Astrocyte of the hippocampus (primary cell): ENCODE measurements around the gene NHERF2.

Source experiments
- DNase-seq: peaks from one replicate; pipeline ENCODE4 v3.0.0; 2011; ENCODE audit warnings: low read depth, low spot score

Gene NHERF2

DNA sequence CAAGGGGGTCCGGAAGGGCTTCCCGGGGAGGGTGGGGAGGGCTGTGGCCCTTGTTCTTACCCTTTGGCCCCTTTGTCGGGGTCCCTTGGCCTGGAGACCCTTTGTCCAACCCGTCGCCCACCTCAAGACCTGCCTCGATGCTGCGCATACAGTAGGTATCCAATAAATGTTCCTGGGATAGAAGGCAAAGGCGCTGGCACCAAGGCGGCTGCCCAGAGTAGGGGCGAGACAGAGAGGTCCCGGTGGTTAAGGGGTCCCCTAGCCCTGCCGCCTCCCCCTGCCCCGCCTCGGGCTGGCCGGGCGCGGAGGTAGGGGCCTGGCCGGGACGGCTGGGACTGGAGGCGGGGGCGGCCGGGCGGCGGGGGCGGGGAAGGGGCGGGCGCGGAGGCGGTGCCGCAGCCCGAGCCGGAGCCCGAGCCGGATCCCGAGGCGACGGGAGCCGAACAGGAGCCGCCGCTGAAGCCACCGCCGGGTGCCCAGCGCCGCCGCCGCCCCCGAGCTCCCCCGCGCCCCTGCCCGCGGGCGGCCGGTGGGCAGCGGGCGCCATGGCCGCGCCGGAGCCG, at the start of gene NHERF2:
NHERF2 (plus strand) TSS at position 442 of the 563 bp plus-strand sequence; CDS start at position 546, 104 bp downstream.
- DNase-seq: peak; percentile 69

DNA sequence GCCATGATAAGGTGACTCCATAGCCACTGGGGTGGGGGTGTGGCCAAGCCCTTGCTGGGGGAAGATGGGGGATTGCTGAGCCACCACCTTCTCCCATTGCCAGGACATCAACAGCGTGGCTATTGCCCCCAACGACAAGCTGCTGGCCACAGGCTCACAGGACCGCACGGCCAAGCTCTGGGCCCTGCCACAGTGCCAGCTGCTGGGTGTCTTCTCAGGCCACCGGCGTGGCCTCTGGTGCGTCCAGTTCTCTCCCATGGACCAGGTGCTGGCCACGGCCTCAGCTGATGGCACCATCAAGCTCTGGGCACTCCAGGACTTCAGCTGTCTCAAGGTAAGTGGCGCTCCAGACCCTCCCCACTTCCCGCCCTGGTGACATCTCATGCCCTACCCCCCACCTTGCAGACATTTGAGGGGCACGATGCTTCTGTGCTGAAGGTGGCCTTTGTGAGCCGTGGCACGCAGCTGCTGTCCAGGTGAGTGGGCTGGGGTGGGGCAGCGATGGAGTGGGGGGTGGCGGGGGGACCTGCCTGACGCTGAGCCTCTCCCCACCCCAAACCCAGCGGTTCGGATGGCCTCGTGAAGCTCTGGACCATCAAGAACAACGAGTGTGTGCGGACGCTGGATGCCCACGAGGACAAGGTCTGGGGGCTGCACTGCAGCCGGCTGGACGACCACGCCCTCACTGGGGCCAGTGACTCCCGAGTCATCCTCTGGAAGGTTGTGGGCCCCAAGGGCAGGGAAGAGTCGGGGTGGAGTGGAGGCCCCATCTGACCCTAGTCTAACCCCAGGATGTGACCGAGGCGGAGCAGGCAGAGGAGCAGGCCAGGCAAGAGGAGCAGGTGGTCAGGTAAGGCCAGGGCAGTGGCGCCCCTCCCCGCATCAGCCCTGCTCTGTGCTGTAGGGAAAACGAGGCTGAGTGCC, 49.5 kb upstream of the NHERF2 start:
- no peak for DNase-seq

DNA sequence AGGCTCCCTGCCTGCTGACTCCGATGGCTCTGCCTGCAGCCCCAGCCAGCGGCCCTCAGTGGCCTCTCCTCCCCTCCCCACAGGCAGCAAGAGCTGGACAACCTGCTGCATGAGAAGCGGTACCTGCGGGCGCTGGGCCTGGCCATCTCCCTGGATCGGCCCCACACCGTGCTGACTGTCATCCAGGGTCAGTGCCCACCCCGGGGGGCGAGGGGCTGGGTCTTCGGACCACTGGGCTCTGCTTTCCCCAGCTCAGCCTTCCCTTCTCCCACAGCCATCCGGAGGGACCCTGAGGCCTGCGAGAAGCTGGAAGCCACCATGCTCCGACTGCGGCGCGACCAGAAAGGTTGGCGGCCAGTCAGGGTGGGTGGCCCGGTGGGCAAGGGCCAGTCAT, 48.8 kb upstream of the NHERF2 start:
- DNase-seq: no peak

DNA sequence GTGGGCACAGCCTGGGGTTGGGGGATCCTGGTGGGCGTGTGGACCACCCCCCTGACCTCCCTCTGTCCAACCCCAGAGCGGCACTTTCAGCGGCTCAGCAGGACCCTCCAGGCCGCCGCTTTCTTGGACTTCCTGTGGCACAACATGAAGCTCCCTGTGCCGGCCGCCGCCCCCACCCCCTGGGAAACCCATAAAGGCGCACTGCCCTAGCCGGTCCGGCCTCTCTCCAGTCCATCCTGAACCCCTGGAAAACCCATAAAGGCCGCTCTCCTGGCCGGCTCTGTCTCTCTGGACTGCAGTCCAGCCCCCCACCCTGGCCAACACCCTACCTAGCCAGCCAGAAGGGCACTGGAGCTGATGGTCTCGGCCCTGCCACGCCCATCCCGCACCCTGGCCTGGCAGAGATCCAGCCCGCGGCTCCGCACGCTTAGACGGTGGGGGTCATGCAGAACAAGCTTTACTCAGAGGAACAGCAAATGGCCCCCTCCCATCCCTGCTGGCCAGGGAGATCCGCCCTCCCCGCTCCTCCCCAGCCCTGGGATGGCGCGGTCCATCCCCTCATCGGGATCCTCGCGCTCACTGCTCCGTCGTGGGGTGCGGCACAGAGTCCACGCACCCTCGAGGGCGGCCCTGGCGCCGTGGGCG, 48.1 kb upstream of the NHERF2 start:
- no peak for DNase-seq

DNA sequence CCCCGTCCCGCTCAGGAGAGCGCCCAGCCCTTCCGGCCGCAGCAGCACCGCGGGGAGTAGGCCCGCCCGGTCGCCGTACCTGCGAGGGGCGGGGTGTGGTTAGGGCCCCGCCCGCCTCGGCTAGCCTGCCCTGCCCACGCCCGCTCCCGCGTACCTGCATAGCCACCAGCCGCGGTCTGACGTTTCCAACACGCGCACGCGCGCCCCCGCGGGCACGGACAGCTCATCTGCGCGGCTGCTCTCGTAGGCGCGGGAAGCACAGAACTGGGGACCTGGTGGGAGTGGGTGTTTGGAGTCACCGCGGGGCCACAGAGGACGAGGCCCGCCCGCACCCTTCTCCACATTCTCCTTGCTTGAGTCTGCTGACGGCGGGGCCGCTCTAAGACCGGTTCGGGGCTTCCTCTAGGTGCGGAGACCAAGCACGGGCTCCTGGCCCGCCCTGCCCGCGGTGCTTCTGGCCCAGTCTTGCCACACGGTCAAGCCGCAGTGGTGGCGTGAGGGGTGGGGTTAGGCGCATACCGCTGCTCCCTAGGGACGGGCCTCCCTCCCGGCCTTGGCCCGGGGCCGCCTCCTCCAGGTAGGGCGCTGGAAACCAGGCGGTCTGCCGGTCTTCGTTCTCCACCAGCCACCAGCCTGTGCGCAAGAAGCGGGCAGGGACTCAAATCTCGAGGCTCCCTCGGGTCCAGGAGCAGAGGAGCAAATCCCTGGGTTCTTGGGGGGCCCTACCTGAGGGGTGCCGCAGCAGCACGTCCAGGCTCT, 47.3 kb upstream of the NHERF2 start:
- peak; percentile 25 for DNase-seq

DNA sequence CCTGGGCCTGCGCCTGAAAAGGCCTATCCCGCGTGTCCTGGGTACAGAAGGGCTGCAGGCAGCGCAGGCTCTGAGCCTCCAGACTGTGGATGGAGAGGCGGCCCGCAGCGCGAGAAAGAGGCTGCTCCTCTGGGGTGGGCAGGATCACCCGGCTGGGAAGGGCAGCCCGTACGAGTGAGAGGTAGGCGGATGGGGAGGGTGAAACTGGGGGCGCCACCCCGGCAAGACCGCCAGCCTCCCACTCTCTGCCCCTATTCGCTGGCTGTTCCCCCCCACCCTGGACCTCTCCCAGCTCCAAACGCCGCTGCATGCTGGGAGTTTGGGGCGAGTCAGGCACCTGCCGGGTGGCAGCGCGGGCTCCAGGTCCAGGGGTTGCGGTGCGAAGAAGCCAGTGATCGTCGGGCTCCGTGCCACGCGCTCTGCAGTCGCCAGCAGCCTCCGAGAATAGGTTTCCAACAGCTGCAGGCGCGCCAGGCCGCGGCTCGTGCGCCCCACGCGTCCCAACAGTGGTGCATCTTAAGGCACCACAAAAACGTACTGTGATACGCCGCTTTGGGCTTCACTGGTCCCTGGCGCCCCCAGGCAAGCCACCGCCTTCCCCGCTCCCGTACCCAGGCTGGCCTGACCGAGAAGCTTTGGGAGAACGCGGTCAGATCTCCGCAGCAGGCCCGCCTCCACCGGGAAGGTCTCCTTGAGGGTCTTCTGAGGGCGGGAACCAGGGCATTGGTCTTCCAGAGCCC, 46.5 kb upstream of the NHERF2 start:
- no peak for DNase-seq

DNA sequence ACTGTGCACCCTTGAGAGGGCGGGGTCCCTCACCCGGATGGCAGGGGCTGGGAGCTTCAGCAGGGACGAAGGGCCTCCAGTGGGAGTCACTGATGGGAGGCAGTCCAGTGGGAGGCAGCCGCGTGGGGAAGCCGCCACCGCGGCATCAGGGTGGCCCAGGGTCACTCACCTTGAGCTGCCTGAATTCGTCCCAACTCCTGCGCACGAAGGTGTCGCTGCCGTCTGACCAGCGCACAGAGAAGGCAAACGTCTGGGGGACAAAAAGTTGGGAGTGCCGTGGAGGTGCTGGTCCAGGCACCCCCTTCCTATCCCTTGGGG, 46.0 kb upstream of the NHERF2 start:
- DNase-seq: no peak

DNA sequence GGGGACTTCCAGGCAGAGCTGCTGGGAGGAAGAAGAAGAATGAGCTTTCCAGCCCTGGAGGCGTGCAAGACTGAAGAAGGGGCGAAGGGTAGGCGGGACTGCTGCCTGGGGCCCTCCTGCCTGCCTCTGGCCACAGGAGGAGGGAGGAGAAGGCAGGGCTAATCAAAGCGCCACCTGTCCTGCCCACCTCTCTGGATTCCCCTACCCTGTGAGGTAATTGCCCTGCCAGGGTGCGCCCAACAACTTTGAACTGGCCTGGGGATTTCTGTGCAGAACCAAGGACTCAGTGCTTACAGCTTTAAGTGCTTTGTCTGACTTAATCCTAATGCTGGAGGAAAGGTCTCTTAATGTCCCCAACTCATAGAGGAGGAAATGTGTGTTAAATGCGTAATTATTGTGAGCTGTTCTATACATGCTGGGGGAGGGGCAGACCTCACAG, 45.3 kb upstream of the NHERF2 start, which contains the start of gene NOXO1:
NOXO1 (minus strand) TSS at position 72 of the 439 bp plus-strand sequence. CDS start 290 bp downstream, outside the sequence.
- DNase-seq: no peak

DNA sequence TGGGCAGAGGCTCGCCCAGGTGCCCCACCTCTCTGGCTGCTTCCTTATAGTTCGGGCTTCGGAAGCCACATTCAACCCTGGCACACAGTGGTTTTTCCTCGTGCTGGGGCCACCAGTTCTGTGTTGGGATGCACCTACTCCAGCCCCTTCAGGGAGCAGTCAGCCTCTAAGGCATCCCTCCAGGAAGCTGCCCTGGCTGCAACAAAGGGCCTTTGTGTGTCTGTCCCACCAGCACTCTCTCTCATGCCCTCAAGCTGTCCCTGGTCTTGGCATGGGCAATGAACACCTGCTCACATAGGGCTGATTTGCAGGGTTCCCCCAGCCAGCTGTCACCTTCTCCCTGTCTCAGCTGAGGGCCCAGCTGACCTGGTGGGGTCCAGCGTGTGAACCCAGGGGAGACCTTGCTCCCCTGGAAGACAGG, 44.7 kb upstream of the NHERF2 start:
- DNase-seq: no peak

DNA sequence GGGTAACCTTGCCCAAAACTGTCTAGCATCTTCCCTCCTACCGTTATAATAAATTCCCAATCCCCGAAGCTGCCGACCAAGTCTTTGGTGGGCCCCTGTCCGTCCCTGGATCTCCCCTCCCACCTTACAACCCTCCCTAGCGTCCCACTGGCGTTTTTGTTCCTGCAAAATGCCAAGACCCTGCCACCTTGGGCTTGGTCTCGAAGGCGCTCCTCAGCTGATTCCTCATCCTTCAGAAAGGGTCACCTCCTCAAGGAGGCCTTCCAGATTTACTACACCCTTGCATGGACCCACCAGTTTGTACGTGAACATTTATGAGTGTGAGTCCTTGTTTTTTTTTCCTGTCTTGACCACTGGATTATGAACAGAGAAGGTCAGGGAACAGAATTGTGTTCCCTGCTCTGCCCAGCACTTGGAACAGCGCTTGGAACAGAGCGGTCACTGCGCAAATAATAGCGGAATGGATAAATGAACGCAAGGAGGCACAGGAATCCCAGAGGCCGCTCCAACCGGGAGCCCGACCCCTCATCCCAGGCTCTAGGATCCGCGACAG, 43.6 kb upstream of the NHERF2 start:
- no peak for DNase-seq

DNA sequence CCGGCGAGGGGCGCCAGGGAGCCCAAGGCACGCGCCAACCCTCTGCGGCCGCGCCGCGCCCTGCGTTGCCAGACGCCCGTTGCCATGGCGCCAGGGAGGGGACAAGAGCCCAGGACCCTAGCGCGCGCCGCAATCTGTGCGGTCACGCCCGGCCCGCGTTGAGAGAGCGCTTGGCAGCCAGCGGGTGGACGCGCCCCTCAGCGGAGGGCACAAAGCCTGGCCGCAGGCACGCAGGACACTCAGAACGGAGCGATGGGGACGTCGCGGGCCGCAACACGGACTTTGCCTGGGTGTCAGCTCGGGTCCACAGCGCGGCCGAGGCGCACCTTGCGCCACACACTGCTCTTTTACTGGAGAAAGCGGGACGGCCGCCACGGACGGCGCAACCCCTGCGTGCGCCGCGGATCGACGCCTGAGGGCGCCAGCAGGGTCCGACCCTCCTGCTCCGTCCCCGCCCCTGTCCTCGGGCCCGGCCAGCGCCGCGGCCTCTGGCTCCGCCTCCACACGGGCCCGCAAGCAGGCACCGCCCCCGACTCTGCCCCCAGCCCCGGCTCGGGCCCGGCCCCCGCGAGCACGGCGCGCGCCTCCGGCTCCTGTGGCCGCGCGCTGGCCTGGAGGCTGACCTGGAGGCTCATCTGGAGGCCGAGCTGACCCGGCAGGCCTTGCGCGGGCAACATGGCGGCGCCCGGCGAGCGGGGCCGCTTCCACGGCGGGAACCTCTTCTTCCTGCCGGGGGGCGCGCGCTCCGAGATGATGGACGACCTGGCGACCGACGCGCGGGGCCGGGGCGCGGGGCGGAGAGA, 43.0 kb upstream of the NHERF2 start, which contains the start of gene GFER:
GFER (plus strand) TSS at position 650 of the 803 bp plus-strand sequence; CDS start at position 676, 26 bp downstream.
- peak; percentile 97 for DNase-seq

DNA sequence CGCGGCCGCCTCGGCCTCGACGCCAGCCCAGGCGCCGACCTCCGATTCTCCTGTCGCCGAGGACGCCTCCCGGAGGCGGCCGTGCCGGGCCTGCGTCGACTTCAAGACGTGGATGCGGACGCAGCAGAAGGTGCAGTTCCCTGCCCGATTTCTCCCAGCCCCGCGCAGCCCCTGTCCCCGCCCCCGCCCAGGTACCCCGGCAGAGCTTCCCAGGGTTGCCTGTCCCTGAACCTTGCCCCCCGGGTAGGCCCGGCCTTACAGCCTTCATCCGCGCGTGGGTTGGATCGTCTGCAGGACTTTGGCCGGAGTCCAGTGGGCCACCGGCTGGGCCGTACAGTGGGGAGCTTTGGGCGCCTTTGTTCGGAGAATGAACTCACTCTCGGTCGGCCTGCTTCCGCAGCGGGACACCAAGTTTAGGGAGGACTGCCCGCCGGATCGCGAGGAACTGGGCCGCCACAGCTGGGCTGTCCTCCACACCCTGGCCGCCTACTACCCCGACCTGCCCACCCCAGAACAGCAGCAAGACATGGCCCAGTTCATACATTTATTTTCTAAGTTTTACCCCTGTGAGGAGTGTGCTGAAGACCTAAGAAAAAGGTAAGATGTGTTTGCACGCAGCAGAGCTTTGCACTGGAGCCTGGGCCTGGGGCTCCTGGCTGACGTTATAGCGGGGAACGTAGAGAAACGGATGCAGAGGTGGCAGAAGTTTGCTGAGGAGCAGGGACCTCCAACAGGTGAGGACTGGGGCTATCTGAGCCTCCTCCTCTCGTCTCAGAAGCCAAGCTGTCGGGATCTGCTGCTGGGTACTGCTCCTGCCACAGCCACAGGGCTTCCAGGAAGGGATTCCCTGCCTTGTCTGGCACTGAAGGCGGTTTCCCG, 42.1 kb upstream of the NHERF2 start:
- DNase-seq: no peak

DNA sequence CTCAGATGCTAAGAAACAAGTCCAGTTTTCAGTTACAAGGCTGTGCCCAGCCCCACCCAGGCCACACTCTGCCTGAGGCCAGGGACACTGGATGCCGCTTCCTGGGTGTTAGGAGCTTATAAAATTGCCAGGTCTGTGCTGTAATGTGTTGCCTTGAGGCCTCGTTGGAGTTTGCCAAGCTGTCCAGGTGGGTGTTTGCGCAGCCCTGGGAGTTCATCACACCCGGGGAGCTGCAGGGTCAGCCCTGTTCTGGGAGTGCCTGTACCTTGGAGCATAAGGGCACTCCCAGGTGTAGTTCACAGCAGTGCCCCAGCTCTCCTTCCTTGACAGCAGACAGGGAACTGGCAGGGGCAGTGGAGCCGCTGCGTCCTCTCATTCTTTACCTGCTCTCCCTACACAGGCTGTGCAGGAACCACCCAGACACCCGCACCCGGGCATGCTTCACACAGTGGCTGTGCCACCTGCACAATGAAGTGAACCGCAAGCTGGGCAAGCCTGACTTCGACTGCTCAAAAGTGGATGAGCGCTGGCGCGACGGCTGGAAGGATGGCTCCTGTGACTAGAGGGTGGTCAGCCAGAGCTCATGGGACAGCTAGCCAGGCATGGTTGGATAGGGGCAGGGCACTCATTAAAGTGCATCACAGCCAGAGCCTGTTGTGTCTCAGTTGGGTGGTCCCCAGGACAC, 41.1 kb upstream of the NHERF2 start:
- DNase-seq: no peak

DNA sequence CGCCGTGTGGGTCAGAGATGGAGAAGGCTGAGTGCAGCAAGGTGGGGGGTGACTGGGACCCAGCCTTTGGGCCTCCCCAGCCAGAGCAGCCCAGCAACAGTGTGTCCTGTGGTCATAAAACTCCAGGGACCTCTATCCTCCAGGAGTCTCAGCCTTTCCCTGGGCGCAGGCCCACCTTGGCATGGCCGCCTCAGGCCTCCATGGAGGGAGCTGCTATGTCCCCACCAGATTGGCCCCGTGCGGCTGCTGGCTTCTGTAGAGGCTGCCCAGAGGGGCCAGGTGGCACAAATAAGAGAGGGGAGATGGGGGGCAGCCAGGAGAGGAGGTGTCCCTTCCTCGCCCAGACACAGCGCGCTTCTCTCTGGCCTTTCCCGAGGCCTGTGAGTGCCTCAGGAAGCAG, 39.5 kb upstream of the NHERF2 start:
- DNase-seq: no peak

DNA sequence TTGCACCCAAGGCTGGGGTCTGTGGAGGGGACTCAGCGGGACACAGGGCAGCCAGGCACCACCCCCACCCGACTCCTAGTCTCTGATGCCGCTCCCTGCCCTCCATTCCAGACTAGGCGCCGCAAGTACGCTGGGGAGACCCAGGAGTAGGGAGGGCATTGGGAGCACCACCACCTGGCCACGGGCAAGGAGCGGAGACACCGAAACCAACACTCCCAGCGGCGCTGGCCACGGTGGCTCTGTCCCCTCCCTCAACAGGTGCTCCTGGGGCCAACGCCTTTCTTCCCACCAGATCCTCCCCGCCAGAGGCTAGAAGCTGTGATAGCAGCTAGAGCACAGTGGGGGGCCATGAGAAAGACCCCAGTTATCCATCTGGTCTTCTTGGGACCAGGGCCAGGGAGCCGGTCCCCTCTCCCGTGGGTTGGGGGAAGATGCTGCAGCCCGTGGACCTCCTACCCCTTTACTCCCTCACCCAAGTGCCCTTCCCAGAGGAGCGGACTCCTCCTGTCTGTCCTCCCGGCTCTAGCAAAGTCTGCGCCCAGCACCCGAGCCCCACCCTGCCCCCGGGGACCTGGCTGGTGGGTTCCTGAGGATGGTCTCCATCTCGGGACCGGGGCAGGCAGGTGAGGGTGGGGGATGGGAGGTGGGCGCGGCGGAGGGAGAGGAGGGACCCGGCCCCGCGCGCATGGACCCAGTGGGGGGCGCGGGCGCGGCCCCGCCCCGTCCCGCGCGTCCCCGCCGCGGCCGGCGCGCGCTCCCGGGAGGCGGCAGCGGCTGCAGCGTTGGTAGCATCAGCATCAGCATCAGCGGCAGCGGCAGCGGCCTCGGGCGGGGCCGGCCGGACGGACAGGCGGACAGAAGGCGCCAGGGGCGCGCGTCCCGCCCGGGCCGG, 37.2 kb upstream of the NHERF2 start, which contains the start of gene SYNGR3:
SYNGR3 (plus strand) TSS at position 762 of the 892 bp plus-strand sequence. CDS start 133 bp downstream, outside the sequence.
- no peak for DNase-seq

DNA sequence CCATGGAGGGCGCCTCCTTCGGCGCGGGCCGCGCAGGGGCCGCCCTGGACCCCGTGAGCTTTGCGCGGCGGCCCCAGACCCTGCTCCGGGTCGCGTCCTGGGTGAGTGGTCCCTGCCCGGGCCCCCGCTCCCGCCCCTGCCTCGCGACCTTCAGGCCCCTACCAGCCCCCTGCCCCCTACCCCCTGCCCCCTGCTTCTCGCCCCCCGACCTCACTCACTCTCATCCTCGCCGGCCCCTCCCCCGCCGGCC, 36.7 kb upstream of the NHERF2 start:
- DNase-seq: no peak
